HG03460 (cell line): ENCODE results near the gene DCDC2B.
A peak's percentile ranks its signal among the peaks of the same experiment; 100 is the strongest.

ENCODE experiments used
- ATAC-seq: cut with Tn5 transposase; IDR thresholded peaks from one replicate; pipeline ENCODE4 v1.9.1; 2021; ENCODE audit not compliant: unreplicated experiment

The DCDC2B gene

GRCh38 chr1:32221980-32222755 is 13.3 kb downstream of the DCDC2B start, which contains the start of the genes EIF3I and TMEM234:
Gene EIF3I (plus strand): TSS chr1:32222407. CDS start chr1:32222442, 35 bp downstream.
Gene TMEM234 (minus strand): TSS chr1:32222353. CDS start chr1:32222322, 31 bp downstream.
- ATAC-seq = peak; percentile 90

- no peak for ATAC-seq
Measured at GRCh38 chr1:32223683-32224082, 14.8 kb downstream of the DCDC2B start.

GRCh38 chr1:32224285-32224684 is 15.4 kb downstream of the DCDC2B start:
- no peak for ATAC-seq

- ATAC-seq = no peak
Measured at GRCh38 chr1:32228771-32229170, 19.9 kb downstream of the DCDC2B start.

GRCh38 chr1:32231843-32232432 is 23.0 kb downstream of the DCDC2B start:
- ATAC-seq = no peak

GRCh38 chr1:32232558-32233304 is 23.8 kb downstream of the DCDC2B start:
- ATAC-seq = no peak

GRCh38 chr1:32234792-32235191 is 25.9 kb downstream of the DCDC2B start:
- ATAC-seq = no peak

- ATAC-seq = no peak
Measured at GRCh38 chr1:32239337-32239736, 30.4 kb downstream of the DCDC2B start.

- no peak for ATAC-seq
Measured at GRCh38 chr1:32239790-32240139, 30.9 kb downstream of the DCDC2B start.

- no peak for ATAC-seq
Measured at GRCh38 chr1:32240140-32240951, 31.5 kb downstream of the DCDC2B start.

GRCh38 chr1:32241001-32241763 is 32.3 kb downstream of the DCDC2B start:
- ATAC-seq = no peak

- no peak for ATAC-seq
Measured at GRCh38 chr1:32242341-32242851, 33.5 kb downstream of the DCDC2B start.

GRCh38 chr1:32246888-32247273 is 38.0 kb downstream of the DCDC2B start, which contains the start of gene FAM167B:
Gene FAM167B (plus strand): TSS chr1:32247222. CDS start chr1:32247422, 200 bp downstream.
- no peak for ATAC-seq

GRCh38 chr1:32247452-32247851 is 38.6 kb downstream of the DCDC2B start:
- ATAC-seq = no peak

- ATAC-seq = no peak
Measured at GRCh38 chr1:32247983-32248889, 39.3 kb downstream of the DCDC2B start.

GRCh38 chr1:32249831-32250525 is 41.1 kb downstream of the DCDC2B start:
- ATAC-seq = peak; percentile 54

- ATAC-seq = no peak
Measured at GRCh38 chr1:32250893-32251716, 42.2 kb downstream of the DCDC2B start, which contains the start of gene LCK. Gene LCK (plus strand): TSS chr1:32251265. CDS start chr1:32274330, 23,065 bp downstream.
